Measurements from ENCODE around the gene PTTG1IP.

DNA sequence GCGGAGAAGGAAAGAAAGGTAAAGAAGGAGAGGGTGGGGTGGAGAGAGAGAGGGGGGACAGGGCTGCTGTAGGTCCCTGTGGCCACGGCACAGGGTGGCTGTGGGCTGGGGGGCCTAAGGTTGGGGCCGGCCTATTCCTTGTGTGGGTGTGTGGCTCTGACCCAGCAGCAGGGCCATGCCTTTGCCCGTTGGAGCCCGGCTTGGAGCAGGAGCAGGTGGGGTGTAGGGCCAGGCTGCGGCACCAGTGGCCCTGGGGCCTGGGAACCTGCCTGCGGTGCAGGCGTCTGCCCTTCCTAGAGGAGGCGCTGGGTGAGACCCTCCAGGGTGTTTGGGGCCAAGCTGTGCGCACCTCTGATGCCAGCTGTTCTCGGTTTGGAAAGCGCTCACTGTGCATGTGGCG, 36.0 kb downstream of the PTTG1IP start:
- TF ChIP-seq, protein P1, sequence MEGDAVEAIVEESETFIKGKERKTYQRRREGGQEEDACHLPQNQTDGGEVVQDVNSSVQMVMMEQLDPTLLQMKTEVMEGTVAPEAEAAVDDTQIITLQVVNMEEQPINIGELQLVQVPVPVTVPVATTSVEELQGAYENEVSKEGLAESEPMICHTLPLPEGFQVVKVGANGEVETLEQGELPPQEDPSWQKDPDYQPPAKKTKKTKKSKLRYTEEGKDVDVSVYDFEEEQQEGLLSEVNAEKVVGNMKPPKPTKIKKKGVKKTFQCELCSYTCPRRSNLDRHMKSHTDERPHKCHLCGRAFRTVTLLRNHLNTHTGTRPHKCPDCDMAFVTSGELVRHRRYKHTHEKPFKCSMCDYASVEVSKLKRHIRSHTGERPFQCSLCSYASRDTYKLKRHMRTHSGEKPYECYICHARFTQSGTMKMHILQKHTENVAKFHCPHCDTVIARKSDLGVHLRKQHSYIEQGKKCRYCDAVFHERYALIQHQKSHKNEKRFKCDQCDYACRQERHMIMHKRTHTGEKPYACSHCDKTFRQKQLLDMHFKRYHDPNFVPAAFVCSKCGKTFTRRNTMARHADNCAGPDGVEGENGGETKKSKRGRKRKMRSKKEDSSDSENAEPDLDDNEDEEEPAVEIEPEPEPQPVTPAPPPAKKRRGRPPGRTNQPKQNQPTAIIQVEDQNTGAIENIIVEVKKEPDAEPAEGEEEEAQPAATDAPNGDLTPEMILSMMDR (IDR thresholded peaks at IDR 0.05) = no peak
- no peak for TF ChIP-seq EZH2 (IDR thresholded peaks at IDR 0.05; ENCODE audit: borderline replicate concordance, insufficient read depth, low read depth, low read length, poor library complexity, severe bottlenecking)
